Stomach (tissue), 4 donors: ENCODE results near the gene EIF4G3.
"Not testable (repeated sequence)": the region's sequence is repeated elsewhere in the genome, so short reads cannot be mapped to it uniquely, and the experiment has no call there.

Experiments
- CTCF ChIP-seq, 7 experiments: fragments of 450-650 bp in 4 of 7; fragments of 200-600 bp in 3 of 7; sonication (generic) in 3 of 7; IDR thresholded peaks; one replicate each; pipeline ENCODE4 v1.5.1; 2016 to 2019; ENCODE audit warnings: antibody characterized with exemption in 7 of 7, control low read depth in 2 of 7, mild to moderate bottlenecking in 1 of 7
- EP300 ChIP-seq: sonication (generic); formaldehyde crosslinking; IDR thresholded peaks from one replicate; pipeline ENCODE4 v1.6.1; 2017; ENCODE audit warnings: antibody characterized with exemption
- POLR2A ChIP-seq, 4 donors: fragments of 450-650 bp; IDR thresholded peaks; one replicate each; pipeline ENCODE4 v1.6.1; 2016; ENCODE audit warnings: antibody characterized with exemption in 4 of 4, control low read depth in 2 of 4, mild to moderate bottlenecking in 1 of 4, moderate library complexity in 1 of 4
- POLR2AphosphoS5 ChIP-seq, 3 donors: sonication (generic); formaldehyde crosslinking; IDR thresholded peaks; one replicate each; pipeline ENCODE4 v1.6.1; 2016; ENCODE audit warnings: antibody characterized with exemption in 3 of 3

- not testable (repeated sequence) for TF ChIP-seq CTCF (IDR thresholded peaks at IDR 0.05); POLR2AphosphoS5 (IDR thresholded peaks at IDR 0.05); POLR2A (IDR thresholded peaks at IDR 0.05); EP300
Observed at GRCh38 chr1:20907526-20907925, 269.2 kb downstream of the EIF4G3 start.
